NCI-H128 (cell line): ENCODE measurements around the gene OPCML.

ENCODE experiments used
- DNase-seq: peaks from one replicate; lab custom pipeline; 2025; ENCODE audit not compliant: unreplicated experiment; lab: John Stamatoyannopoulos, UW

Gene OPCML

DNA sequence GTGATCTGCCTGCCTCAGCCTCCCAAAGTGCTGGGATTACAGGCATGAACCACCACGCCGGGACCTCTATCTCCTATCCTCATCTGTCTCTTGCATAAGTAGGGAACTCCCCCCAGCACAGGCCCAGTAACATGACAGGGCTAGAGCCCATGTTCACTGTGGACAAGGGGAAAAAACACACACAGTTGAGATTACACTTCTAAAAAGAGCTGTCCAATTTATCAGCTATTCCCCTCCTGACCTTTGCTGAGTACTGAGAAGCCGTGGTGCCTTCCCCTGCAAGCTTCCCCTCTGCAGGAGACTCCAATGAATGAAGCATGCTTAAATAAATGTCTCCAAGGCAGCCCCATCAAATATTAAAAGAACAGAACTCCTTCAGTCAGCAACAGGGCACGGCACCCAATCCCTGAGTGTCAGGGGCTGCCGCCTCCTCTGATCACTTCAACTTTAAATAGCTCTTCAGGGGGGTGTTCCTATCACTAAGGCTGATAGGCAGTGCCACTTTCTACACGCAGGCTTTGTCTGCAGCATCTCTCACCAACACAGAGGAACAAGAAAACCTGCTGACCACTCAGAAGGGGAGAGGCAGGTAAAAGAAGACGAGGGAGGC is 385.5 kb downstream of the OPCML start:
- DNase-seq, result no peak

DNA sequence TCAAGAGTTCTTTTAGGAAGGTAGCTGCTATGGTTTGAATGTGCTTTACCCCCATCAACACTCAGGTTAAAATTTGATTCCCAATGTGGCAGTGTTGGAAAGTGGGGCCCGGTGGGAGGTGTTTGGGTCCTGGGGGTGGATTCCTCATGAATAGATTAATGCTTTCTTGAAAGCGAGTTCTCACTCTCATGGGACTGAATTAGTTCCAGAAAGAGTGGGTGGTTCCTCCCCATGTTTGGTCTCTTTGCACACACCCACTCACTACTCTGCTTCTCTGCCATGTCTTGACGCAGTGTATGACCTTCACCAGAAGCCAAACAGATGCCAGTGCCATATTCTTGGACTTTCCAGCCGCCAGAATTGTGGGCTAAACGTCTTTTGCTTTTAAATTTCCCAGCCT is 394.4 kb downstream of the OPCML start:
- DNase-seq, result no peak

DNA sequence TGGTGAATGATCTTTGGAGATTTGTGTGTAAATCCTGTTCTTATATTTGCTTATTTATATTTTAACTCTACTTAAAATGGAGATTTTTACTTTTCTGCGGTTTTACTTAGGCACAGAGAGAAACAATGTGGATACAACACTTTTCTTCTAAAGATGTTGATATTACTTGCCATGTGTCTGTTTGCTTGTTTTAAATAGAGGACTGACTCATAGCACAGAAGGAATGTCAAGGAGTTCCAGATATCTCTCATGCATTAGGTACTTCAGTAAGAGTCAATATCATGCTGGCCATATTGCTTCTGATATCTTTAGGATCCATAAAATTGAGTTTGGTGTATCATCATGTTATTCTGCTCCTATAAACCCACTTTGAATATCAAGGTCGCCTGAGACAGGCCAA is 395.0 kb downstream of the OPCML start:
- no peak for DNase-seq

DNA sequence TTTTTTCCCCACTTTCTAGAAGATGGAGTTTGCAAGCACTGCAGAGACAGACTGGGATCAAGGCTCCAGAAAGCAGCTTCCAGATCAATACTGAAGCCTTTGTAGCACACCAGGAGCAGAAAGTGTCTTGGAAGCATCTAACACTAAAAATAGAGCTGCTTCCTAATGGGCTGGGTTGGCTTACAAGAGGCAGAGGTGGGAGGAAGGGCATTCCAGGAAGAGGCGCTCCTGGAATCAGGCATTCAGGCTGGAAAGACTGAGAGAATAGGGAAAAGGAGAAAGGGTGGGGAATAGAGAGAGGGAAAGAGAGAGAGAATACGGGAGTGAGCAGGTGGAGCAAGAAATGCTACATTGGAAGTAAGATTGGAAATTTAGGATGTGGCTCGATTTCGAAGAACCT is 395.9 kb downstream of the OPCML start:
- DNase-seq, result no peak

DNA sequence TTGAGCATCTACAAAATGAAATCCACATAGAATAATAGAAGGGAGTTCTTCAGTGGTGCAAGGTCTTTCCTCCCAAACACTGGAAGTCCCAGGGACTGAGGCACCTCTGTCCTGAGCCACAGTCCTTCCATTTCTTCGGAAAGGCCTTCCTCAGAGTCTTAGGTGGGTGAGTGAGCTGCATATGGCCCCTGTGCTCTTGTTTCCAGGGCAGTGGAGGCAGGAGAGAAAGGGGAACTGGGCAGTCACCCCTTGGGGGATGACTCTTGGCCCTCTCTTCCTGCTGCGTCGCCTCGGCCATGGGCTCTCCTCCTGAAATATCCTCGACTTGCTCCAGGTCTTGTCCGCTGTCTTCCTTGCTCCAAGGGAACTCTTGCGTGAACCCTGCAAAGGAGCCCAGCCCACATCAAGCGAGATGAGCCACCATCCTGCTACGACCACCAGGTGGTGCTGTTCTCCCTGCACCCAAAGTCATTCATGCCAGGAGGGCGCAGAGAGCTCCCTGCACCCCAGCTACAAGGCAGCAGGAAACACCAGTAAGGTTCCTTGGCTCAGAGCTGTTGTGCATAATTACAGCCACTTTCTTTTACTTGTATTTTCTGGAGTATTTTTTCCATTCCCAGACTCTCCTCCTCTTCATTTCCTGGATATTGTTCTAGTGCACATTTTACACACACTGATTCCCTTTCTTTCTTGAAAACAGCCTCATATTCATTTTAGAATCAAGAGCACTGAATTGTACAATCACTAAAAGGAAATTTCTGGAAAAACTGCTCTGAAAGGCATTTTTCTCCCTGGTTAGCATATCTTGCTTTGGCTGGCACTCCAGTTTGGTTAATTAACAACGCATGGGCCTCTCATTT is 397.8 kb downstream of the OPCML start:
- peak; percentile 34 for DNase-seq

DNA sequence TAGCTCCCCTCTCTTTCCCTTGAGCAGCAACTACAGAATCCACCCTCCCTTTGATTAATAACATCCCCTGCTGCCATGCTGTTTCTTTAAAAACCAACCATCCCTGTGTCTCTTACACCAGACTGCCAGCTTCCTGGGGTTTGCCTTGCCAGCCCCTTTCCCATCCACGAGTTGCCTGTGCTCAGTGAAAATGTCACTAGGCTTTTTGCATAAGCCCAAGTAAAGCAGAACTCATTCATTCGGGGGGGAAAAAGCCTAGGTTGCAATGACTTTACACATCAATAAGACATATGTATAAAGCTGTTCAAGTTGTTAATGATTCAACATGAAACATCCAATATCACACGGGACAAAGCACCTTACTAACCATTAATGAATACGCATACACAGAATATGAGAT is 398.7 kb downstream of the OPCML start:
- no peak for DNase-seq

DNA sequence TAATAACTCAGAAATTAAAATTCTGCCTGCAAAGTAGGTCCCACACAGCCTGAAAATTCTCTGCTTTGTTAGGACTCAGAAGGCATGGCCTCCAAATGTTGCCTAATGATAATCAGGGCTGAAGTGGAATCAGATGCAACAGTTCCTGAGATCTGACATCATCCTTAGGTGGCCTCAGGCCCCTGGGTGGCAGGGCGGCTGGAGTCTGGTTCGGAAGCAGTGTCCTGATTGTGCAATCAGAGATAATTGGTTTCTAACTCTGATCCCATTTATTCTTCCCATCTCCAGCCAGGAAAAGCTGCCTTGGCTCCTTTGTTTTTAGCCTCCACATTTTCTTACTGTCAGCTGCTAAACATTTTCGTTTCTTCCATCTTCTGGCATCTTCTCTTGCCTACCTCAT is 399.3 kb downstream of the OPCML start:
- no peak for DNase-seq

DNA sequence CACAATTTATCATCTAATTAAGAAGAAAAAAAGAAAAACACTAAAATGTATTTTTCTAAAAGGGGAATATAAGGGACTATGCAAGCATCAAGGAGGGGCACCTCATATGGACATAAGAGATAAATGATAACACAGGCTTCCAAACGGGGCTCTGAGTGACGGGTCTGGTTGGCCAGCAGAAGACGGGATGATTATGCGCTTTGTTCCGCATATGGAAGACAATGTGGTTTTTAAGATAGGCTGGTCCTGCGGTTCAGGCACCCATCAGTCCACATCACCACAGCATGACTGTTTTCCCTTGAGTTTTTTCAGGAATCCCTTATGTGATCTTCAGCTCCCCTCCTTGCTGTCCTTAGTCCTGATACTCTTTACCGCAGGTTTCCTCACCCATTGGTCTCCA is 404.6 kb downstream of the OPCML start:
- DNase-seq, result no peak

DNA sequence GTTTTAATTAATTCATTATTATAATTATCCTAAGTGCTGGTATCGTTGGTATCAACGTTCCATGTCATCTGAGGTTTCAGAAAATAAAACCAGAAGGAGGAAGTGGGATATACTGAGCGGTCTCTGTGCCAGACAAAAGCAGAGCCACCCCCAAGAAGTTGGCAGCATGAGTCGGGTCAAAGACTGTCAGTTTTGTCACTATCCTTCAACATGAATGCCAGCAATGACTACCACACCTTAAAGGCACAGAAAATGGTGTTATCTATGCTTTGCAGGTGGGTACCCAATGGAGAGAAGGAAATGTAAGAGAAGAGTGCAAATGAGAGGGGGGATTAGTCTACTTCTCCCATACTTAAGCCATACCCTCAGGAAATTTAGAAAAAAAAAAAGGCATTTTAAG is 408.5 kb downstream of the OPCML start:
- DNase-seq, result no peak

DNA sequence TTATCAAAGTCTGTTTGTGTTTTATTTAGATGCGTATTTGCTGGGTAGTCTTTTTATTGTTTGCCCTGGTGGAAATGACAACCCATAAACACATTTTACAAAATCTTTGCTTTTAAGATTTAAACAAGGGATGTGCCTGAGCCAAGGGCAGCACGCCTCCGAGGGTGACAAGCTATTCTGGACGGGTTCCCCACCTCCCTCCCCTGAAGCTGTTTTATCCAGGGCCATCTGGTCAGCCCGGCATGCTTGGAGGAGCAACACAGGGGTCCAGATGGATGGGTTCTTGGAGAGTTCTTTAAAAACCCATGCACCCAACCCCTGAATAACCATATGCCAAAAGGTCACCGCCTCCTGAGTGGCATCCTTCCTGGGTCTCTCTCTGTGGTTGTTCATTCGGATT is 408.9 kb downstream of the OPCML start:
- no peak for DNase-seq

DNA sequence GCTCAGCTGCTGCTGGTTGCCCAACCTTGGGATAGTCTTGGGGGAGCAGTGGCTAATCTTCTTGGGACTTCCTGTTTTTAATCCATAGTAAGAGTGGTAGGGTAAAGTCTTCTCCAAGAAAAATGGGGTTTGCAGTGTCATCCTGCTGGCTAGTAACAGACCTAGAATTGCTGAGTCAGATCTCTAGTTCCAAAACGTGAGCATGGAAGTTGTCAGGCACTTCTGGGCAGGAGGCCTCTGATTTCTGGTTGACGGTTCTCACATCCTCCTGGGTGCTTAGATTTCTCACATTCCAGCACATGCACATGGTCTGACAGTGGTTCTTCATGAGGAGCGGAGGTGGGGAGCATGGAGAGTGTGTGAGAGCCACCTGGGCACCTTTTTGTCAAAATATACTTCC is 410.0 kb downstream of the OPCML start:
- no peak for DNase-seq

DNA sequence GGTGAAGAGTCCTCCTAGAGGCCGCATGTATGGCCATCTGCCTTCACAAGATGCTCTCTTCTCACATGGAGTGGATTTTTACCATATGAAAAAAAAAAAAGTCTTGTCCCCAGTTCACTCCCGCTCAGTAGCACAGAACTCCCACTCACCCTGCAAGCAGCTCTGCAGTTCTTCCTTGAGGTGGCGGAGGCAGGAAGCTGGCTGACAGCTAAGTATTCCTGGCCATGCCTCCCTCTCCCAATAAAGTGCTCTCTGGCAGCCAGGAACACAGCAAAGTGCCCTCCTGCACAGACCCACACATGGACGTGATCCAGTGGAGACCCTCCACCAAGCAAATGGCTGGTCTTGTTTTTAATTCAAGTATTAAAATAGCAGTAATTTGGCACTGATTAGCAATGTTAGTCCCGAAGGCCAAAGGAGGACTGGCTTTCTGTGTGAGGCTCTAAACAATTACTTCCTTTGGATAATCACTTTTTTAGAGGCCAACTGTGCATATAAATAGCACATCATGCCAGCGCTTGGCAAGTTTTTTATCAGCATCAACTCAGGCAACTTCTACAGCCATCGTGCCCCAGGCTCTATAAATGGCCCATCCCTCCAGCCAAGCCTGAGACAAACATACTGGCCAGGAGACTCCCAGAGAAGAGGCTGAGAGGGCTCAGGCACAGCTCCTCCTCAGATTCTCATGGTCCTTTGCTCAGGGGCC is 413.6 kb downstream of the OPCML start:
- no peak for DNase-seq

DNA sequence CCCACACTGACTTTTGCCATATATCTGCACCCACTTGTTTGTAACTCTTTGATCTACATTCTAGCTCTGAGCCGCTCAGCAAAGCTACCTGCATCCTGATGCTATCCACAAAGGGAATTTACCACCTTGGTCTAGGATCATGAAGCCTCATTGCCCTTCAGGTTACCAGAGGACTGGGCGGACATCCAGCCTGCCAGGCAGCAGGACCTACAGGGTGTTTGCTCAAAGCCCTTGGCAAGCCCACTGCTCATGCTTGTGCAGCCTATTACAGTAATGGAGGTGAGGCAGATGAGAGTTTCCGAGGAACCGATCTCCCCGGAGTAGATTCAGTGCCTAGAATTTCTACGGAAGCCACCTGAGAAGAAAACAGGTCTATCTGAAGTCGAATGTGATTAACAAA is 417.2 kb downstream of the OPCML start:
- DNase-seq, result no peak

DNA sequence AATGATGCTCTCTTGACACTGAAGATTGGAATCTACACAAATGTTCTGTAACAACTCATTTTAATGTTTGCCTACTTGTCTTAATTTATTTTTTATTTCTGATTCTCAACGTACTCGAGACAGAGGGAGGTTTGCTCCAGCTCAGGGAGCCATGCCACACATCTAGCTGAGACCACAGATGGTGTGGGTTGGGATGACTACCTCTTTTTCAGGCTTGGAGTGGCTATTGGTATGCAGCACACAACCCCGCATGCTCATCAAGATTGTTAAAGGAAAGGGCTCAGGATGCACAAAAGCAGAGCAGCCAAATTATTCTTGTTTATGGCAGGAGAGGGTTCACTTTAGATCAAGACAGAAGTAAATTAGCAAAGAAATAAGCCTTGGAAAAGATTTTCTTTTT is 424.5 kb downstream of the OPCML start:
- no peak for DNase-seq

DNA sequence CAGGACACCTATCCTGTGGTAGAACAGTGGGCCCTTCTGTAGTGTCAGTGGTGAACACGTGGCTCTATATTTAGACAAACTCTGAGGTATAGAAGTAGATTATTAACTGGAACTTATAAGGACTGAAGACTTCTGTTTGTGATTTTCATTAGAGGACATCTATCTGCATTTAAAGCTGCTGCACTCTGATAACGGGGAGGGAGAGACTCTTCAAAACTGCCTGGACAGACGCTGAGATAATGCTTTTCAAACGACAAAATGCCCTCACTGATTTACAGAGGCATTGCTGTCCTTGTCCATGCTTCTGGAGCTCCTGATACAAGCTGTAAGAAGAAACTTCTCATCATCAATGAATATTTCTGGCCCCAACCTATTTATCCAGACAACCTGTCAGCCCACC is 425.2 kb downstream of the OPCML start:
- no peak for DNase-seq

DNA sequence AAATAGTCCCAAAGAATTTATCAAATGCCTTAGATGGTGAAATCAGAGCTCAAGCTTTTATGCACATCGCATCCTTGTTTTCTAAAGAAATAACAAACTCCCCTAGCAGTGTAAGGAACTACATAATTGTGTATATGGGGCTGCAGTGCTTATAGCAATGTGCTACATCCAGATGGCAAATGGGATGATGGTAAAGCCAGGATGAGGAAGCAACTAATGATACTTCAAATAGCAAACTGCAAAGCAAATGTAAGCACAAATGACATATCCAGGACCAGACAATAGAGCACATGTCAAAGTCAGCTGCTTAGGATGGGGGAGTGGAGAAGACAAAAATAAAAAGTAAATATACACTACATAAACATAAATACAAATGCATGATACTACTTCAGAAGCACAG is 425.9 kb downstream of the OPCML start:
- DNase-seq, result no peak

DNA sequence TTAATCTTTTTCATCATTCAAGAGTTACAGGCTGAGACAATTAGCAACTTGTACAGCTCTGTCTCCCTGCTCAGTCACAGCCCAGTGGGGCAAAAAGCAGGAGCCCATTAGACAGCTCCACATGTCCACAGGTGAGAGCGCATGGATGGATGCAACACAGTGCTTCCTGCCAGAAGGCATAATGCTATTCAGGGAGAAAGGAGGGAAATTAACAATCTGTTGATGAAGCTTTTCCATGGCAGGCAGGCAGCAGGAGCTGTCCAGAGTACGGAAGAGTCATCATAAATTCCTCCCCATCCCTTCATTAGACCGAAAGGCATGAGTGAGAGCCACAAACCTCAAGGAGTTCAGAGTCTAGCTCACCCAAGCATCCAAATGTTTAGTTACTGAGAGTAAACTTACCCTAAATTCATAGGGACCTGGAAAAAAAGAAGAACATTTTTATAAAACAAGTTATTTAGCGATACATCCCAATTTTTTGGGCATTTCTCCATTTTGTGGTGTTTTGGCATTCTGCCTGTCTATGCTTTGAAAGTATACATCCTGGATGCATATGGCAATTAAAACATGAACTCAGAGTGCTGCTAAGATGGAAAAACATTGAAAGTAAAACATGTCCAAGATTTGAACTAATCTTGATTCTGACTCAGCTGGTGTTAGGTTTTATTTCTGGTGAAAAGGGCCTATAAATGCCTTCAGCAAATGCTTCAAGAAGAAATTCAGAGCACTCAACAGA is 428.1 kb downstream of the OPCML start:
- no peak for DNase-seq

DNA sequence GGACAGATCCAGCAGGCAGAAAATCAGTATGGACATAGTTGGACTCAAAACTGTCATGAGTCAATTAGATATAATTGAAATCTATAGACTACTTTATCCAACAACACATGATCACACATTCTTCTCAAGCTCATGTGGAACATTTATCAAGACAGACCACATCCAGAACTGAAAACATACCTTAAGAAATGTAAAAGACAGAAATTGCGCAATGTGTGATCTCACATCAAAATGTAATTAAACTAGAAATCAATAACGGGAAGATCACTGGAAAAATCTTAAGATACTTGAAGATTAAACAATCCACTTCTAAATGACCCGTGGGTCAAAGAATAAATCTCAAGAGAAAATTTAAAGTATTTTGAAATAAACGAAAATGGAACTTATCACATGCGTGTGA is 435.3 kb downstream of the OPCML start:
- DNase-seq, result no peak

DNA sequence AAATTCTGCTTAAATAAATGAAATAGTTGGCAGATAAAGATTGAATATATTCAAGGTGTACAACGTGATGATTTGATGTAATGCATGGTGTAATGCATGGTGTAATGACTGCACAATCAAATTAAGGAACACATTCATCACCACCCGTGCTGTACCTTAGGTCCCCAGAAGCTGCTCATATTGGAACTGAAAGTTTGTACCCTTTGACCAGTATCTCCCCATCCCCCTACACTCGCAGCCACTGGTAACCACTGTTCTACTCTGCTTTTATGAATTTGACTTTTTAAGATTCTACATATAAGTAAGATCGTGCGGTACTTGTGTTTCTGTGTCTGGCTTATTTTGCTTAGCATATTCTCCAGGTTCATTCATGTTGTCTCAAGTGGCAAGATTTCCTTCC is 445.8 kb downstream of the OPCML start:
- DNase-seq, result no peak

DNA sequence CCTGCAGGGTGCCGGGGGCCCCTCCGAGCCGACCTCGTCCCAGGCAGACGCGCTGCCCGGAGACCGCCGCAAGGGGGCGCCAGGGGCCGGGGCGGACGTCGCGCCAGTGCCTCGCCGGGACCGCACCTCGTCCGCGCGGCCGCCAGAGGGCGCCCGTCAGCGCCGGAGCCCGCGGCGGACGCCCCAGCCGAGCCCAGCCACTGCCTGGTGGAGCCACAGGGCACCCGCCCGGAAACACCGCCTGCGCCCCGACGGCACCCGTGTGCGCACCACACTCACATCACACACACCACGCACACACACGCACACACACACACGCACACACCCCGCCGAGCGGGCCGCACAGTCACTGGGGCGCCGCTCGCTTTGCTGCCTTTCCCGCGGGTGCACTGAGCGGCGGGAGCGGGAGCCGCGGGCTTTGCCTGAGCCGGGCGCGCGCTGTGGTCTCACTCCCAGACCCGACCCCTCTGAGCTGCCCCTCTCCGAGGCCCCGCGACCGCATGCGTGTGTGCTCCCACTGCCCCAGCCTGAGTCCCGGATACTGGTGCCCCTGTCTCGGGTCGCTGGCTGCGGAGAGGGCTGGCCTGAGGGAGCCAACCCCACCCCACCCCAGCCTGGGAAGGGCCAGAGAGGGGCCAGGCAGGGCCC is 449.3 kb downstream of the OPCML start:
- DNase-seq, result no peak

DNA sequence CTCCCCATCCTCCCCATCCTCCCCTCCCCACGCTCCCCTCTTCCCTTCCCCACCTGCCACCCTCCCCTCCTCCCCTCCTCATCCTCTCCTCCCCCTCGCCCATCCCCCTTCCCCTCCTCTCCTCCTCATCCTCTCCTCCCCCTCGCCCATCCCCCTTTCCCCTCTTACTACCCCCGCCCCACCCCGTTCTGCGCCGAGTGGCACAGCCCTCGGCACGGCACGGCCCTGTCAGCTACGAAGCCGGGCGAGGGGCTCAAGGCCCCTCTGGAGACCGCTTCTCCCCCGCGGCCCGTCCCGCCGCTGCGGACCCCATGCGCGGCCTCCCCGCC is 449.9 kb downstream of the OPCML start:
- no peak for DNase-seq
